Trophoblast cell (in vitro differentiated cells and primary cell): ENCODE data around the gene CEACAM1.

ENCODE experiments used
- DNase-seq, 2 donors: peaks; one replicate each; pipeline ENCODE4 v3.0.0-alpha.2; 2016
- H2AFZ ChIP-seq: 2 replicates; pipeline ENCODE4 v1.6.1; 2013; ENCODE audit warnings: low read length, moderate library complexity, mild to moderate bottlenecking; ENCODE audit not compliant: insufficient read depth, poor library complexity
- H2AK5ac ChIP-seq: 2 replicates; pipeline ENCODE4 v1.6.1; 2013; ENCODE audit warnings: mild to moderate bottlenecking, low read length
- H2BK120ac ChIP-seq: 2 replicates; pipeline ENCODE4 v1.6.1; 2013; ENCODE audit warnings: low read length, mild to moderate bottlenecking, moderate library complexity; ENCODE audit not compliant: insufficient read depth, poor library complexity
- H2BK12ac ChIP-seq: 2 replicates; pipeline ENCODE4 v1.6.1; 2013; ENCODE audit warnings: mild to moderate bottlenecking, low read length, moderate library complexity
- H2BK5ac ChIP-seq: 2 replicates; pipeline ENCODE4 v1.6.1; 2013; ENCODE audit warnings: low read length, low read depth, moderate library complexity, mild to moderate bottlenecking; ENCODE audit not compliant: poor library complexity
- H3K14ac ChIP-seq: 2 replicates; pipeline ENCODE4 v1.6.1; 2013; ENCODE audit warnings: mild to moderate bottlenecking, low read length
- H3K18ac ChIP-seq: 2 replicates; pipeline ENCODE4 v1.6.1; 2013; ENCODE audit warnings: mild to moderate bottlenecking, low read length
- H3K23ac ChIP-seq: 2 replicates; pipeline ENCODE4 v1.6.1; 2013; ENCODE audit warnings: low read length
- H3K27ac ChIP-seq: 2 replicates; pipeline ENCODE4 v1.5.1; 2013; ENCODE audit warnings: low read depth, mild to moderate bottlenecking, inconsistent platforms, low read length, moderate library complexity
- H3K27me3 ChIP-seq: 2 replicates; pipeline ENCODE4 v1.6.1; 2013; ENCODE audit warnings: inconsistent platforms, mild to moderate bottlenecking, low read length, moderate library complexity; ENCODE audit not compliant: insufficient read depth
- H3K36me3 ChIP-seq, 2 experiments: 1 replicate in 1 of 2; 2 replicates in 1 of 2; pipeline ENCODE4 v1.6.1; 2013; ENCODE audit warnings: low read length in 2 of 2, mild to moderate bottlenecking in 2 of 2, moderate library complexity in 1 of 2; ENCODE audit not compliant: insufficient read depth in 2 of 2, control insufficient read depth in 1 of 2
- H3K4ac ChIP-seq: 2 replicates; pipeline ENCODE4 v1.6.1; 2013; ENCODE audit warnings: low read depth, mild to moderate bottlenecking, low read length, moderate library complexity
- H3K4me1 ChIP-seq, 2 experiments: 1 replicate in 1 of 2; 2 replicates in 1 of 2; pipeline ENCODE4 v1.6.1; 2013; ENCODE audit warnings: low read length in 2 of 2, mild to moderate bottlenecking in 2 of 2, moderate library complexity in 1 of 2; ENCODE audit not compliant: insufficient read depth in 2 of 2, control insufficient read depth in 1 of 2
- H3K4me2 ChIP-seq: 2 replicates; pipeline ENCODE4 v1.6.1; 2013; ENCODE audit warnings: inconsistent platforms, mild to moderate bottlenecking, low read length, moderate library complexity
- H3K4me3 ChIP-seq: 2 replicates; pipeline ENCODE4 v1.5.1; 2013; ENCODE audit warnings: mild to moderate bottlenecking, low read depth, low read length, inconsistent platforms
- H3K79me1 ChIP-seq: one replicate; pipeline ENCODE4 v1.6.1; 2013; ENCODE audit warnings: low read length
- H3K79me2 ChIP-seq: 2 replicates; pipeline ENCODE4 v1.6.1; 2013; ENCODE audit warnings: low read length, mild to moderate bottlenecking; ENCODE audit not compliant: control insufficient read depth, insufficient read depth, poor library complexity
- H3K9ac ChIP-seq: 2 replicates; pipeline ENCODE4 v1.6.1; 2013; ENCODE audit warnings: mild to moderate bottlenecking, low read length
- H3K9me3 ChIP-seq: 2 replicates; pipeline ENCODE4 v1.6.1; 2013; ENCODE audit warnings: low read depth, mild to moderate bottlenecking, control low read depth, inconsistent platforms, low read length; ENCODE audit not compliant: insufficient read depth
- H4K12ac ChIP-seq: 2 replicates; pipeline ENCODE4 v1.6.1; 2013; ENCODE audit warnings: low read depth, mild to moderate bottlenecking, low read length, moderate library complexity
- H4K8ac ChIP-seq: 2 replicates; pipeline ENCODE4 v1.6.1; 2013; ENCODE audit warnings: low read depth, mild to moderate bottlenecking, low read length, moderate library complexity
- H4K91ac ChIP-seq: one replicate; pipeline ENCODE4 v1.6.1; 2013; ENCODE audit warnings: low read depth, mild to moderate bottlenecking, low read length, moderate library complexity
- WGBS: extraction: QIAGEN DNeasy Blood & Tissue Kit; methylation state at CpG from one replicate; pipeline ENCODE4 v1.1.7; 2013; ENCODE audit warnings: missing lambda C conversion rate; ENCODE audit not compliant: insufficient read length, insufficient coverage; ENCODE audit errors: extremely low coverage; 5-methylcytosine and 5-hydroxymethylcytosine counted together

CEACAM1 gene

GRCh38 chr19:42548552-42548951 is 20.3 kb upstream of the CEACAM1 start:
- no CpG with 5 or more reads among the region's 4 CpGs for WGBS
- no peak for DNase-seq
- H2BK12ac ChIP-seq = no peak overlapping the region

DNA sequence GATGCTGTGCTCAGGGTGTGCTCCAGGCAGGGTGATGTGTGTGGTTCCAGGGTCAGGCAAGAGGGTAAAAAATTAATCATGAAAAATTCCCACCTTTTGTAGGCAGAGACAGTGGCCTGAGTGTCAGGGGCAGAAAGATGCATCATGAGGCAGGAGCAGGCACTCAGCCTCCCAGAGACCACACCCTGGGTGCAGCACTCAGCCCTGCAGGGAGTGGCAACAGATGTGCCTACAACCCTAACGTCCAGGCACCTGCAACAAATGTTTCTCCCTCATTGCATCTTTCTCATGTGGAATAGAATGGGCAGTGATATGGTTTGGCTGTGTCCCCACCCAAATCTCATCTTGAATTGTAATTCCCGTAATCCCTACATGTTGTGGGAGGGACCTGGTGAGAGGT is 19.6 kb upstream of the CEACAM1 start:
- WGBS = no CpG with 5 or more reads among the region's 2 CpGs
- H2BK120ac ChIP-seq = no peak overlapping the region
- H2AK5ac ChIP-seq = no peak overlapping the region
- no peak overlapping the region for H3K18ac ChIP-seq
- H3K4ac ChIP-seq = no peak overlapping the region
- H3K4me3 ChIP-seq = no peak overlapping the region
- no peak overlapping the region for H3K27ac ChIP-seq
- no peaks in the 10 kb centered on the region for H3K36me3 ChIP-seq
- no peak overlapping the region for H4K8ac ChIP-seq
- no peak overlapping the region for H3K4me2 ChIP-seq
- DNase-seq = no peak
- no peaks in the 10 kb centered on the region for H3K79me1 ChIP-seq
- H4K91ac ChIP-seq = no peak overlapping the region
- H2BK12ac ChIP-seq = no peak overlapping the region
- no peak overlapping the region for H3K9ac ChIP-seq
- H3K27me3 ChIP-seq = no peaks in the 10 kb centered on the region
- H3K14ac ChIP-seq = no peak overlapping the region
- no peaks in the 10 kb centered on the region for H3K4me1 ChIP-seq
- H2BK5ac ChIP-seq = no peak overlapping the region
- no peak overlapping the region for H3K23ac ChIP-seq
- H2AFZ ChIP-seq = no peak overlapping the region
- no peak overlapping the region for H4K12ac ChIP-seq
- peaks cover 5% of the 10 kb centered on the region for H3K9me3 ChIP-seq
- no peaks in the 10 kb centered on the region for H3K79me2 ChIP-seq

More at GRCh38 chr19:42548552-42548951, 20.3 kb upstream of the CEACAM1 start:
- Histone ChIP-seq H3K27me3 (no peaks in the 10 kb centered on the region), H3K4ac (no peak overlapping the region), H3K36me3 (no peaks in the 10 kb centered on the region), H3K4me2 (no peak overlapping the region), H2BK120ac (no peak overlapping the region), H2BK5ac (no peak overlapping the region), H3K23ac (no peak overlapping the region), H2AFZ (no peak overlapping the region), H3K79me1 (no peaks in the 10 kb centered on the region), H3K4me3 (no peak overlapping the region), H4K12ac (no peak overlapping the region), H3K27ac (no peak overlapping the region), H3K4me1 (peaks cover 0 to 2% of the 10 kb centered on the region in 2 experiments), H2AK5ac (no peak overlapping the region), H4K8ac (no peak overlapping the region), H3K18ac (no peak overlapping the region), H3K9me3 (peaks cover 5% of the 10 kb centered on the region), H3K9ac (no peak overlapping the region), H4K91ac (no peak overlapping the region), H3K79me2 (no peaks in the 10 kb centered on the region), H3K14ac (no peak overlapping the region)

- no peak overlapping the region for H3K18ac ChIP-seq
- H3K23ac ChIP-seq = no peak overlapping the region
- H3K79me2 ChIP-seq = no peaks in the 10 kb centered on the region
- H3K27me3 ChIP-seq = no peaks in the 10 kb centered on the region
- H3K36me3 ChIP-seq = no peaks in the 10 kb centered on the region
- H3K79me1 ChIP-seq = no peaks in the 10 kb centered on the region
- no peak overlapping the region for H4K8ac ChIP-seq
- no peak overlapping the region for H2AK5ac ChIP-seq
- no peak overlapping the region for H2BK12ac ChIP-seq
- no peak overlapping the region for H3K9ac ChIP-seq
- H3K4me1 ChIP-seq = no peaks in the 10 kb centered on the region
- H2BK120ac ChIP-seq = no peak overlapping the region
- no peak overlapping the region for H4K12ac ChIP-seq
- WGBS = no CpG with 5 or more reads among the region's 4 CpGs
- H2AFZ ChIP-seq = no peak overlapping the region
- H3K4ac ChIP-seq = no peak overlapping the region
- peak overlapping the region; percentile 34 for H3K4me3 ChIP-seq
- H3K4me2 ChIP-seq = no peak overlapping the region
- H2BK5ac ChIP-seq = no peak overlapping the region
- no peak overlapping the region for H3K27ac ChIP-seq
- peaks cover 2% of the 10 kb centered on the region for H3K9me3 ChIP-seq
- H4K91ac ChIP-seq = no peak overlapping the region
- no peak for DNase-seq
- H3K14ac ChIP-seq = no peak overlapping the region
These were observed 18.7 kb upstream of the CEACAM1 start for GRCh38 chr19:42546831-42547500.

- no peak overlapping the region for H3K4me3 ChIP-seq
These were observed 15.9 kb upstream of the CEACAM1 start for GRCh38 chr19:42544146-42544545.

More at GRCh38 chr19:42544146-42544545, 15.9 kb upstream of the CEACAM1 start:
- no peak overlapping the region for H3K27ac ChIP-seq
- no peak overlapping the region for H2BK120ac ChIP-seq
- H3K9ac ChIP-seq = no peak overlapping the region
- H2BK5ac ChIP-seq = no peak overlapping the region
- no CpG with 5 or more reads among the region's 4 CpGs for WGBS
- H2AFZ ChIP-seq = no peak overlapping the region
- no peak for DNase-seq
- H3K27me3 ChIP-seq = no peaks in the 10 kb centered on the region
- peaks cover 2% of the 10 kb centered on the region for H3K9me3 ChIP-seq
- no peak overlapping the region for H3K4ac ChIP-seq
- H4K91ac ChIP-seq = no peak overlapping the region
- H2BK12ac ChIP-seq = no peak overlapping the region
- no peak overlapping the region for H3K14ac ChIP-seq
- H3K18ac ChIP-seq = no peak overlapping the region
- H2AK5ac ChIP-seq = no peak overlapping the region
- H3K79me1 ChIP-seq = peaks cover 5% of the 10 kb centered on the region
- H4K12ac ChIP-seq = no peak overlapping the region
- no peak overlapping the region for H3K23ac ChIP-seq
- H3K4me2 ChIP-seq = no peak overlapping the region
- peaks cover 6% of the 10 kb centered on the region in 2 experiments for H3K4me1 ChIP-seq
- peaks cover 1% of the 10 kb centered on the region for H3K79me2 ChIP-seq
- H3K36me3 ChIP-seq = no peaks in the 10 kb centered on the region
- no peak overlapping the region for H4K8ac ChIP-seq
